Diencephalon (tissue), 1 donor: ENCODE data around the gene VEGFA. TPM values are rescaled to one million over a fixed set of nuclear protein-coding genes. Genes with fewer than 3 reads are reported as not detected.

Experiments used
- small RNA-seq: library from RNA; depleted of rRNA; stranded (forward); fragments of <200 nt; gene quantifications from one replicate; pipeline ENCODE3, GENCODE V24; 2014
- total RNA-seq: library from RNA; depleted of rRNA; stranded (reverse); fragments of >200 nt; gene quantifications from one replicate; pipeline ENCODE4 v1.2.3, GENCODE V29; 2014

VEGFA gene
- total RNA-seq = 37.4 TPM

DNA sequence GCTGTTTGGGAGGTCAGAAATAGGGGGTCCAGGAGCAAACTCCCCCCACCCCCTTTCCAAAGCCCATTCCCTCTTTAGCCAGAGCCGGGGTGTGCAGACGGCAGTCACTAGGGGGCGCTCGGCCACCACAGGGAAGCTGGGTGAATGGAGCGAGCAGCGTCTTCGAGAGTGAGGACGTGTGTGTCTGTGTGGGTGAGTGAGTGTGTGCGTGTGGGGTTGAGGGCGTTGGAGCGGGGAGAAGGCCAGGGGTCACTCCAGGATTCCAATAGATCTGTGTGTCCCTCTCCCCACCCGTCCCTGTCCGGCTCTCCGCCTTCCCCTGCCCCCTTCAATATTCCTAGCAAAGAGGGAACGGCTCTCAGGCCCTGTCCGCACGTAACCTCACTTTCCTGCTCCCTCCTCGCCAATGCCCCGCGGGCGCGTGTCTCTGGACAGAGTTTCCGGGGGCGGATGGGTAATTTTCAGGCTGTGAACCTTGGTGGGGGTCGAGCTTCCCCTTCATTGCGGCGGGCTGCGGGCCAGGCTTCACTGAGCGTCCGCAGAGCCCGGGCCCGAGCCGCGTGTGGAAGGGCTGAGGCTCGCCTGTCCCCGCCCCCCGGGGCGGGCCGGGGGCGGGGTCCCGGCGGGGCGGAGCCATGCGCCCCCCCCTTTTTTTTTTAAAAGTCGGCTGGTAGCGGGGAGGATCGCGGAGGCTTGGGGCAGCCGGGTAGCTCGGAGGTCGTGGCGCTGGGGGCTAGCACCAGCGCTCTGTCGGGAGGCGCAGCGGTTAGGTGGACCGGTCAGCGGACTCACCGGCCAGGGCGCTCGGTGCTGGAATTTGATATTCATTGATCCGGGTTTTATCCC is at the start of gene VEGFA:
TSS of gene VEGFA (plus strand) at position 686 of the 846 bp plus-strand sequence.

Small RNAs within 50 kb of the gene (small RNA-seq; reads per million reads assigned to genes)
- not detected for gene AL136131.3

Other genes starting within 250 kb of the VEGFA start
- 52.4 TPM for gene XPO5, start 194.2 kb upstream of the VEGFA start, total RNA-seq
- 10.6 TPM for gene POLH, start 194.0 kb upstream of the VEGFA start, total RNA-seq
- 30.9 TPM for gene GTPBP2, start 140.9 kb upstream of the VEGFA start, total RNA-seq
- gene MAD2L1BP, start 134.4 kb upstream of the VEGFA start, total RNA-seq = 23.1 TPM
- 6.0 TPM for gene RSPH9, start 125.2 kb upstream of the VEGFA start, total RNA-seq
- gene MRPS18A, start 82.4 kb upstream of the VEGFA start, total RNA-seq = 23.1 TPM